ENCODE data around the gene INAFM1. TPM values are rescaled to one million over a fixed set of nuclear protein-coding genes. Genes with fewer than 3 reads are reported as not detected.
A peak's percentile ranks its signal among the peaks of the same experiment; 100 is the strongest.

Gene INAFM1
- total and polyA plus RNA-seq, 12 donors: 6.9 to 183 (median 61.8) TPM

DNA sequence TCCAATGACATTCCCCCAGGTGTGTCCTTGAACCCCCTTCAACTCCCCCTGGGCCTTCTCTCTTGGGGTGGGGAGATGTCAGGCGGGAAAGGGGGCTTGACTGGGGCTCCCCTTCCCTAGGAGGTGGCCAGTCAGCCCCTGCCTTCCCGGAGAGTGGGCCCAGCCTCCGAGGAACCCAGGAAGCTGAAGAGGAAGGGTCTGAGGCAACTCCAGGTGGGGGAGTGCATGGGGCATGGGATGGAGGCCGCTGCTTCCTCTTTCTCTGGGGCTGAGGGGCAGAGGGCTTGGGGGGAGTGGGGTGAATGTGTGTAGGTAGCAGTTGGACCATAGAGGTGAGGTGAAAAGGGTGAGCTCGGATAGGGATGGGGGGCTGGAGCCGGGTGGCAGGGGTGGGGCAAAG is 2.7 kb upstream of the INAFM1 start:
- WGBS, 4 donors: 76 to 83% (median 79%) methylated on average over 5 to 6 of the region's 6 CpGs
- Histone ChIP-seq H3K4me1 (replicated peaks in 1 of 2) (peaks cover 19 to 21% of the 10 kb centered on the region in 2 donors), H3K4me3 (no peak overlapping the region), H3K9me3 (replicated peaks in 1 of 3) (no peaks in the 10 kb centered on the region), H3K36me3 (replicated peaks in 1 of 2) (peaks cover 0 to 34% of the 10 kb centered on the region in 2 donors), H3K27ac (peak overlapping the region in 1 of 5 donors; percentile 97), H3K27me3 (no peaks in the 10 kb centered on the region)
- peak in 2 of 7 donors; percentile 44 to 46 for DNase-seq
- intact Hi-C loops (cut with DNase I): no loop called here
- TF ChIP-seq, protein P1, sequence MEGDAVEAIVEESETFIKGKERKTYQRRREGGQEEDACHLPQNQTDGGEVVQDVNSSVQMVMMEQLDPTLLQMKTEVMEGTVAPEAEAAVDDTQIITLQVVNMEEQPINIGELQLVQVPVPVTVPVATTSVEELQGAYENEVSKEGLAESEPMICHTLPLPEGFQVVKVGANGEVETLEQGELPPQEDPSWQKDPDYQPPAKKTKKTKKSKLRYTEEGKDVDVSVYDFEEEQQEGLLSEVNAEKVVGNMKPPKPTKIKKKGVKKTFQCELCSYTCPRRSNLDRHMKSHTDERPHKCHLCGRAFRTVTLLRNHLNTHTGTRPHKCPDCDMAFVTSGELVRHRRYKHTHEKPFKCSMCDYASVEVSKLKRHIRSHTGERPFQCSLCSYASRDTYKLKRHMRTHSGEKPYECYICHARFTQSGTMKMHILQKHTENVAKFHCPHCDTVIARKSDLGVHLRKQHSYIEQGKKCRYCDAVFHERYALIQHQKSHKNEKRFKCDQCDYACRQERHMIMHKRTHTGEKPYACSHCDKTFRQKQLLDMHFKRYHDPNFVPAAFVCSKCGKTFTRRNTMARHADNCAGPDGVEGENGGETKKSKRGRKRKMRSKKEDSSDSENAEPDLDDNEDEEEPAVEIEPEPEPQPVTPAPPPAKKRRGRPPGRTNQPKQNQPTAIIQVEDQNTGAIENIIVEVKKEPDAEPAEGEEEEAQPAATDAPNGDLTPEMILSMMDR (IDR thresholded peaks at IDR 0.05): no peak
- no peak for TF ChIP-seq POLR2A (IDR thresholded peaks at IDR 0.05)

DNA sequence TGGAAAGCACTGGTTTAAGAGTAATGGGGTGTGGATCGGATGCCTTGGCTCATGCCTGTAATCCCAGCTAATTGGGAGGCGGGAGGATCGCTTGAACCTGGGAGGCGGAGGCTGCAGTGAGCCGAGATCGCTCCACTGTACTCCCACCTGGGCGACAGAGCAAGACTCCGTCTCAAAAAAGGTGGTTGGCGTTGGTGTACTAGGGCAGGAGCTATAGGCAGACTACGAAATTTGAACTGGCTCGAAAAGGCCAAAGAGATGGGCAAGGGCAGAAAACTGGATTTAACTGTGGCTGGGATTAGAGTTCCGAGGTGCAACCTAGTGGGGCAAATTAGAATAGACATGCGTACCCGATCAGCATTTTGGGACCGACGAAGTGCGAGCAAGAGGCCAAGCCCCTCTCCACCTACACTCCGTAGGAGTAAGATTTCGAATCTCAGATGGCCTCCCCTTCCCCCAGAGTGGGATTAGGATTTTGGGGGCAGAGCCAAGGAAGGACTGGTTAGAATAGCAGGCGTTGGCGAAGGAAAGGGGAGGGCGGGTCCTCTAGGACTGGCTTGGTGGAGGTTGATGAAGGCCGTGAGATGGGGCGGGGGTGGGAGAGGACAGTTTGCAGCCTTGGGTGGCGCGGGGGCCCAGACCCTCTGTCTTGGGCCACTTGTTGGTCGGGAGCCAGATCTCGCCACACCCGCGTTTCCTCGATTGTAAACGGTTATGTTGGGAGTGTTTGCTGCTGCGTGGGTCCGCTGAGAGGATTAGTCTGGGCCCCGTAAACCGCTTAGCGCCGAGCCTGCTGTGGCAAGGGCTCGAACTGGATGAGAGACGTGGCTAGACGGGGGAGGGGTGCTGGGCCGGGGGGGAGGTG is 2.0 kb upstream of the INAFM1 start:
- WGBS, 4 donors: 37 to 63% (median 43%) methylated on average over 25 to 42 of the region's 42 CpGs
- Histone ChIP-seq H3K9me3 (replicated peaks in 1 of 3) (no peaks in the 10 kb centered on the region), H3K27ac (peak overlapping the region; percentile 75 to 99 (median 97)), H3K27me3 (no peaks in the 10 kb centered on the region), H3K4me1 (replicated peaks in 1 of 2) (peaks cover 21 to 26% of the 10 kb centered on the region in 2 donors), H3K4me3 (peak overlapping the region; percentile 0 to 67 (median 48)), H3K36me3 (replicated peaks in 1 of 2) (peaks cover 0 to 27% of the 10 kb centered on the region in 2 donors)
- TF ChIP-seq POLR2A (IDR thresholded peaks at IDR 0.05): no peak
- TF ChIP-seq, protein P1 (IDR thresholded peaks at IDR 0.05): peak in 1 of 6 experiments; percentile 16
- intact Hi-C loops (cut with DNase I): no loop called here
- peak; percentile 36 to 89 (median 83) for DNase-seq

DNA sequence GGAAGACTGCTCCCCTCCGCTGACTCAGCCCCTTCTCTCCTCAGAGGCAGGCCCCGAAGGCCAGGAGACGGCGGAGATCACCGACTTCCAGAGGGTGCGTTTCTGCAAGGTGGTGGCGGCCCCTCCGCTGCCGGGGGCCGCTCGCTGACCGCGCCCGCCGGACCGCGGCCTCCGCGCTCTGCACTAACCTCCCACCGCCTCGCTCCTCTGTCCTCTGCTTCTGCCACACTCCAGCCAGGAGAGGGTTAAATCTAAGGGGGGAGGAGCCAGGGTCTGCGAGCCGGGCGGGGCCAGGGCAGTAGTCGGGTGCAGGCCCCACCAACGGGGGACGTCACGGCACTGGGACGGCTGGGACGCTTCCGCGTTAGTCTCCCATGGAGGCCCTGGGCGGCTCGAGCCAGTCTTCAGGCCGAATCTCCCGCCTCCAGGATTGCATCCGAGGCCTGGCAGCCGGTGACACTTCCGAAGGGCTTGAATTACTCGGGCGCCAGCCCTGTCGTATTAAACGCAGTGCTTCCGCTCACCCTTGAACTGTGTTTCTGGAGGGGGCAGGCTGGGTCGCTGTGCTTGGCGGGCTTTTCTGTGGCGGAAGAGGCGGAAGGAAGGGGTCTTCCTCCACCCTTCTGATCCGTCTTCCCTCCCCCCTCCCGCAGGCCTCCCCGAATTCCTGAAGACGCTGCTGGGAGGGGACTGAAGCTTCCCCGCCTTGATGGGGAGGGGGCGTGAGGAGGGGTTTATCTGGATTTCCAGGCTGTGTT is 1.2 kb upstream of the INAFM1 start:
- Histone ChIP-seq H3K36me3 (replicated peaks in 1 of 2) (peaks cover 0 to 20% of the 10 kb centered on the region in 2 donors), H3K4me3 (peak overlapping the region; percentile 0 to 67 (median 48)), H3K27ac (peak overlapping the region; percentile 75 to 99 (median 97)), H3K27me3 (no peaks in the 10 kb centered on the region), H3K4me1 (replicated peaks in 1 of 2) (peaks cover 21 to 27% of the 10 kb centered on the region in 2 donors), H3K9me3 (replicated peaks in 1 of 3) (no peaks in the 10 kb centered on the region)
- TF ChIP-seq, protein P1 (IDR thresholded peaks at IDR 0.05): no peak
- TF ChIP-seq POLR2A (IDR thresholded peaks at IDR 0.05): peak; percentile 60 to 90
- DNase-seq: peak; percentile 93 to 97 (median 96)
- 0 to 1% (median 1%) methylated on average over 17 to 53 of the region's 54 CpGs for WGBS, 4 donors
- intact Hi-C loops (cut with DNase I): no loop called here

Measured in adrenal gland (tissue), 12 donors.